Hindlimb muscle (tissue), 1 donor: ENCODE measurements around the gene NAA60. TPM values are rescaled to one million over a fixed set of nuclear protein-coding genes. Genes with fewer than 3 reads are reported as not detected.
A peak's percentile ranks its signal among the peaks of the same experiment; 100 is the strongest.

ENCODE experiments used
- DNase-seq: peaks from one replicate; pipeline ENCODE4 v3.0.0-alpha.2; 2013
- polyA plus RNA-seq: library from polyadenylated mRNA; unstranded; fragments of 120-200 nt; gene quantifications from one replicate; pipeline ENCODE4 v1.2.1, GENCODE V29; 2013; ENCODE audit not compliant: insufficient read length

The NAA60 gene
- polyA plus RNA-seq, 1 donor: 33.2 TPM

DNA sequence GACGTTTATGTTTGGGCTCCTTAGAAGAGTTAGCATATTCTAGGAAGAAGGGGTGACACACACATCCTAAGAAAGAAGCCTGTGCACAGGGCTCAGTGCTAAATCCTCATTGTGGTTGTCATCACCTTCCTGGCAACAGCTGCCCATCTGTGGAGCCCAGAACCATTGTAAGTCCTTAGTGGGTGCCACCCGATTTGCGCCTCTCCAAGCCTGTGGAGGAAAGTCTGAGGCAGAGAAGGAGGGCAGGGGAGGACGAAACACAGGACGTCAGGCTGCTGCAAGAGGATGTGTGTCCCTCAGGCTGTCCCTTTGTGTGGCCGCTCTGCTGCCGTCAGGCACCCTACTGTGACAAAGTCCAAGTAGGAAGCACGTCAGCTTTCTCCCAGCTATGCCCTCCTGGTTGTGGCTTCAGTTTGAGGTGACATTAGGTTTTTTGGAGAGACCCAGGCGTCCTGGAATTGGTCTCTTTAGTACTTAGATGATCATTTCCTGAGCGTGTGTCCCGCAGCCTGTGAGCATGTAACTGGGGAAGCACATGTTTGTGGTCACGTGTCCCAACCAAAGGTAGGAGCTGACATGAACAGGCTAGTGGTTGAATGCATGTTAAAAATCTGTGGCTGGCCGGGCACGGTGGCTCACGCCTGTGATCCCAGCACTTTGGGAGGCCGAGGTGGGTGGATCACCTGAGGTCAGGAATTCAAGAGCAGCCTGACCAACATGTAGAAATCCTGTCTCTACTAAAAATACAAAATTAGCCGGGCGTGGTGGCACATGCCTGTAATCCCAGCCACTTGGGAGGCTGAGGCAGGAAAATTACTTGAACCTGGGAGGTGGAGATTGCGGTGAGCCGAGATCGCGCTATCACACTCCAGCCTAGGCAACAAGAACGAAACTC, 68.1 kb downstream of the NAA60 start:
- DNase-seq: no peak

DNA sequence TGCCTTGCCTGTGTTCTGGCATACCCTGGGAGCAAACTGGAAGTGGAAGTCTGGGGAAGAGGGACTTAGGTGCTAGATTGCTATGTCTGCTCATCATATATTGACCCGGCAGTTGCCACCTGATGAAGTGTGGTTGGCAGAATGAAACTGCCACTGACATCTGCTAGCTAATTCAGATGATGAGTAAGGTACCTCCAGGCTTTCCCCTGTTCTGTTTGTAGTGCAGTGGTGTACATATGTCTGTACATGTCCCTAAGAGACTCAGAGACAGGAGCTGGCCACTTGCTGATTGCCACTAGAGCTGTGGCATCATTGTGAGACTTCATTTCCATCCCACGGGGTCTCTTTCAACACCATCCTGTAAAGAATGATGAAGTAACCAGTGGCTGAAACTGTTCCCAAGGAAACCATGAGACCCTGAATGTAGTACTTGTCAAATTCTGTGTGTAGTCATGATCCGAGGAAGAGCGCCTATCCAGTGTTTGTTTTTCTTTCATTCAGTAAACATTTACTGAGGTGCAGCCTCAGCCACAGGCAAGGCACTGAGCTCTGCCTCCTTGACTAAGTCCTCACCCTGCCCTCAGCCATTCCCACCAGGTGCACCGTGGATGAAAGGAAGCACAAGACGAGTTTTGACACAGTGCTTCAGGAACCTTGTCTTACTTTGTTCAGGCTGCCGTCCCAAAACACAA, 70.6 kb downstream of the NAA60 start:
- DNase-seq: no peak

DNA sequence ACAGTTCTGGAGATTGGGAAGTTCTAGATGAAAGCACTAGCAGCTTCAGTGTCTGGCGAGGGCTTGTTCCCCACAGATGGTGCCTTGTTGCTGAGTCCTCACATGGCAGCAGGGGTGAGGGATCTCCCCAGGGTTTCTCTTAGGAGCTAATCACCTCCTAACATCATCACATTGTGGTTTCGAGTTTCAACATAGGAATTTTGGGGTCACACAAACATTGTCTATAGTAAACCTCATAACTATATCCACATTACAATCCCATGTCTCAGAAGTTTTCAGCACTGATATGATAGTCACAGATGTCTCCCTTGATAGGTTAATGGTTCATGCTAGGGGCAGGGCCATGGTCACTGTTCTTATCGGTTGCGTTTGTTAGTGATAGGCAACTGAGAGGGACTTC, 71.1 kb downstream of the NAA60 start:
- DNase-seq: no peak

DNA sequence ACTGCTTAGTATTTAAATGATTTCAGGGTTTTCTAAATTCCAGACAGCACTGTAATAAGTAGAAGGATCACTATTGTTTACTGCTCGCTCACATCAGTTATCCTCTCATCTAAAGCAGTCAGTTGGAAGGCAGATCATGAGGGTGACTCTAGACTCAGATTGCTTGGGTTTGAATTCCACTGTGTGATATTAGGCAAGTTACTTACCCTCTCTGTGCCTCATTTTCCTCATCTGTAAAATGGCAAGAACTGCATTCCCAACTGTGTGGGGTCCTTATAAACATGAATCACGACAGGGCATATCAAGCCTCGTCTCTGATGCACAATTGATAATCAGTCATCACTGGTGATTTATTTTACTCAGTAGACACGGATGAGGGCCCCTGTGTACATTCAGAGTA, 72.4 kb downstream of the NAA60 start:
- DNase-seq: no peak

DNA sequence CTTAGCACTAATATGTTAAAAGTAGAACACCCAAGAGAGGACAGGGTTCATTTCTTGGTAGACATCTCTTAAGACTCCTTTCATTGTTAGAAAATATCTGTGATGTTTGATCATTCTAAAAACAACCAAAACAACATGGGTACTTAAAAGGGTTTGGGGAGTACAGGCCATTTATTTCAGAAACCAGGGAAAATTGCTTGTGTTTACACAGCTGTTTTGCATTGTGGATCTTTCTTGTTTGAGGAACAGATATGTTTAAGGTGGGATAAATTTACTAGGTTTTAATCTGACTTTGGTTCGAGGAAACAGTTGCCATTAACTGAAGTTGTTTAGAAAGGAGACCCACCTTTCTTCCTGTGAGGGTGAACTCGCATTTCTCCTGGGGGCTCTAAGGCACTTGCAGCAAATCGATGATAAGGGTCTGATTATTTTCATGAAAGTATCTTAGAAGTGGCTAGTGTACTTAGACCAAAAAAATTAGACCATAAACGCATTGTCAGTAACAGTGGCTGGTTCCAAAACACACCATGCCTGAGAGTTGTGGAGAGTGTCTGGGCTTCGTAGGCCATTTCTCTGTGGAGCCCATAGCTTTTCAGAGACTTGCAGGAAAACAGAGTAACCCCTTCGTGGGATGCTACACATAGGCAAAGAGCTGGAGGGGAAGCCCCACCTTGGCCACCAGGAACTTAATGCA, 75.0 kb downstream of the NAA60 start:
- no peak for DNase-seq

DNA sequence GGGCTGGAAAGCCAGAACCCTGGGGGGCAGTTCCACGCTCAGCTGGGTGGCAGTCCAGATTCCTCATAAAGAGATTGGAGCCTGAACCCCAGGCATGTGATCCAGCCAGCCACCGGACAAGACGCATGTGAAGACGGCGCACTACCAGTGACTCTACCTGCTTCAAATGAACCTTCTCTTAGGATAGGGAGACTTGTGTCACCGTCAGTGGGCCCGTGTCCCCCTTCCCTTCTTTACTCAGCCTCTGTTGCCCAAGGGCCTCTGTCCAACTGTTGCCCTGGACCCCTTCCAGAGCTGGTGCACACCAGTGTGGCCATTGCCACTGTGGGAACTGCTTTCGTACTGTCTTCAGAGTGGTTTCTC, 75.5 kb downstream of the NAA60 start:
- no peak for DNase-seq

DNA sequence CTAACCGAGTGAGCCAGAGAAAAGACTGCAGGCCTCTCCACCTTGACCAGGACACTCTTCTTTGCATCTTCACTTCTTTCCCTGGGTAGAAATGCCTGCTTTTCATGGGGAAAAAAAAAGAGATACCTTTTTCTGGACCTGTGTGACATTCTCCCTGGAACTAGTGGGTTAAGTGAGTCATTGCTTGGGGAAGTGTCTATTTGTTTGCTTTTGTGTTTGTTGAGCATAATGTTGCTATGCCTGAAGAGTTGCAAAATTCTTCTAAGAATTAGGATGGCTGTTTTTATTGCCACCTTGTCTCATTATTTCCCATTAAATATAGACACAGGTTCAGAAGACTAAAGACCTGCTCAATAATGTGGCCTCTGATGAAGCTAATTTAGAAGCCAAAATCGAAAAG, 76.1 kb downstream of the NAA60 start:
- no peak for DNase-seq

DNA sequence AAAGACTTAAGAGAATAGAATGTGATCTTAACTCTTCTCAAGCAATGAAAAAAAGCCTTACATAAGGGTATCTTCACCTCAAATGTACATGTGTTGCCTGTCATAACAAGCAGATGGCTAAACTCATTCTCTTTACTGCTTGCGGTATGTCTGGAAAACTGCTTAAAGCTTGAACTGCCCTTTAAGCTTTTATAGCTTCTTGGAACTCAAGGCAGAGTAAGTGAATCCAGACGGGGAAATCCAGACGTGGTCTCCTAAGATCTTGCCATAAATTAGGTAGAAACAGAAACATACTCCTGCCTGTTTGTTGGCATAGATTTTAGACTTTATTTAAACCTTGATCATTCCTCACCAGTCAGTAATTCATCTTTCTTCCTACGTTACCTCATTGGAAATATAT, 76.9 kb downstream of the NAA60 start:
- DNase-seq: peak; percentile 85

DNA sequence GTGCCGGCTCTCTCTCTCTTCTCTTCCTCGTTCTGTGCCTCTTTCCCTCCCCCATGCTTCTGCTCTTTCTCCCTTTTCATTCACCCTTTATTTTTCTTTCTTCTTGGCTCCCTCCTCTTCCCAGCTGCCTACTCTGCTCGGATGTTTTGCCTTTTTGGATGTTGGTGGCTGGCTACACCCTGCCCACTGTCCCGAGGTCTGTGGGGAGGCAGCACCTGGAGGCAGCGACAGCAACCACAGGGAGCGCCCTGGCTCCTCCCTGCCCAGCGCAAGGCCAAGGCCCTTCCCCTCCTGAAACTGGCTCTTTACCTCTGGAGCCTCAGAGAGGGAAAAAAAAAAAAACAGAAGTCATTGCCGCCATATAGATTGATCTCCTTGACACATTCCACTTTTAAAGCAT, 77.4 kb downstream of the NAA60 start:
- DNase-seq: peak; percentile 66

DNA sequence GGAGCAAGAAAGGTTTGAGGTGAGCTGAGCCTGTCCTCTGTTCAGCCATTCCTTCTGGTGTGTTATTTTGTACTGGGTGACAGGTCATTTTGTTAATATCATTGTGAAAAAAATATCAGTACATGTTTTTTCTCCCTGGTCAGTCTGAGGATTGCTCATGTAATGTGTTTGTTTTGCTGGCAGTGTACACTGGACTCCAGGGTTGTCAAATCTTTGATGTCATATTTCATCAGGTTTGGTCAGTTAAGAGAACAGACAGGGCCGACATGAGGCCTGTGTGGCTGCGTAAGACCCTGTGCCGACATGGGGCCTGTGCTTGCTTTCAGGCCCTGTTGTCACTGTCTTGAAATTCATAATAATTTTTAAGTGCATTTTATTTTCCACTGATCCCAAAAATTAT, 79.8 kb downstream of the NAA60 start:
- no peak for DNase-seq

DNA sequence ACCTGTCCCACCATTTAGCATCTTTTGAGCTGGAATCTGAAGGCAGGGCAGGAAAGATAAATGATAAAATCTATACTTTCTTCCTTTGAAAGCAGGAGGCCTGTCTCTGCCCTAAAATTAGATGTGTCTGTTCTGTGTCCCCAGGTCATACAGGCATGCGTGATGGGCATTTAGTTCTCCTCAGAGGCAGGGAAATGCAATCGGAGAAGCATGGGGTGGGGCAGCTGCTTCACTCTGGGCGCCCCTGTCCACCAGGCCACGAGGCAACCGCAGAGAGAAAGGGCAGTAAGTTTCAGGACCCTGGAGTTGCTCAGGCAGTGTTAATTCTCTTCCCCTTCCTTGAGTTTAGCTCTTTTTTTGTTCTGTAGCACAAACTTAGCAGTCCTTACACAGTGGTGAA, 82.5 kb downstream of the NAA60 start:
- DNase-seq: no peak

DNA sequence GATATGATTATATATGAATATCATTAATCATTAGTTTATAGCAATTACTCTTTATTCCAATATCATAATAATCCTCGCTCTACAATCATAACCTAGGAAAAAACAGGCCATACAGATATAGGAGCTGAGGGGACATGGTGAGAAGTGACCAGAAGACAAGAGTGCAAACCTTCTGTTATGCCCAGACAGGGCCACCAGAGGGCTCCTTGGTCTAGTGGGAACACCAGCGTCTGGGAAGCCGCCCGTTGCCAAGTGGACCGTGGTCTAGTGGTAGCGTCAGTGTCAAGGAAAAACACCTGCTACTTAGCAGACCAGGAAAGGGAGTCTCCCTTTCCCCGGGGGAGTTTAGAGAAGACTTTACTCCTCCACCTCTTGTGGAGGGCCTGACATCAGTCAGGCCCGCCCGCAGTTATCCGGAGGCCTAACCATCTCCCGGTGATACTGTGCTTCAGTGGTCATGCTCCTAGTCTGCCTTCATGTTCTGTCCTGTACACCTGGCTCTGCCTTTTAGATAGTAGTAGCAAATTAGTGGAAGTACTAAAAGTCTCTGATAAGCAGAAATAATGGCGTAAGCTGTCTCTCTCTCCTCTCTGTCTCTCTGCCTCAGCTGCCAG, 83.8 kb downstream of the NAA60 start:
- peak; percentile 51 for DNase-seq

DNA sequence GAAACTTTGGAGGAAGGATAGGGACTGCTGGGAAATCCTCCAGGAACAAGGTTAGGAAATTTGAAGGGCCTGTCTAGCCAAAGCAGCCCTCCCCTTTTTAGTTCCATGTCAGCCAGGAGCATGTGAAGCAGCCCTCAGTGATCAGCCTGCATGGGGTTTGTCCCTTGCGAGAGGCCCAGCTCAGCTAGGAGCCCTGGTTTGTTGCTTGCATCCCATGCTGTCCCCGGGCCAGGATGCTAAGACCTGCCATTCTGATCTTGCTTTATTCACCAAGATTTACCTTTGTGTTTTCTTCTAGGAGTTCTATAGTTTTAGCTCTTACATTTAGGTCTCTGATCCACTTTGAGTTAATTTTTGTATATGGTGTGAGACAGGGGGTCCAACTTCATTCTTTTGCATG, 84.9 kb downstream of the NAA60 start:
- no peak for DNase-seq

DNA sequence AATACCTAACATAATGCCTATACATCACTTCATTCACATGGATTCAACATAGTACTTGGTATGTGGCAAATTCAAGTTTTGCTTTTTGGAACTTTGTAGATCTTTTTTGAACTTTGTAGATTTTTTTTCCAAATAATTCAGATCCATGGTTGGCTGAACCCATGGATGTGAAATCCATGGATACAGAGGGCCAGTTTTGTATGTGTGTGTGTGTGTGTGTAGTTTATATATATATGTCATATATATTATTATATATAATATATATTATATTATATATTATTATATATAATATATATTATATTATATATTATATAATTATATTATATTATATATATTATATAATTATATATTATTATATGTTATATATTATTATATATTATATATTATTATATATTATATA, 85.7 kb downstream of the NAA60 start:
- DNase-seq: no peak

DNA sequence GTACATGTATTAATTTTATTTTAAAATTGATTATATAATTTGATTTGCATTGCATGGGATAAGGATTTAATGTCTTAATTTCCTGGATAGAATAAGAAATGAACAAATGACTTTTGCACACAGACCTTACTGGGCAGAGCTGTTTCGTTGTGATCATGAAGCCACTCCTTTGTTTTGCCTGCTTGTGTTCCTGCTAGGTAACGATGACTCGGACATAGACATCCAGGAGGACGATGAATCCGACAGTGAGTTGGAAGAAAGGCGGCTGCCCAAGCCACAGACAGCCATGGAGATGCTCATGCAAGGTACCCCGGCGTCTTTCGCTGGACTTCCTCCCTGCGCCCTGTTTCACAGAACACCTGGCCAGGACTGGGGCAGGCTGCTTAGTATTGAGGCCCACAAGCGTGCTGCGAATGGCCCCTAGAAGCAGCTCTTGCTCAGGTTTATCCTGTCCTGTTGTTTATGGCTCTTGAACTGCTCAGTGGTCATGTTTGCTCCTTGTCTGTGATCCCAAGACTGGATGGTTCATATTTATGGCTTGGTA, 87.0 kb downstream of the NAA60 start:
- no peak for DNase-seq

DNA sequence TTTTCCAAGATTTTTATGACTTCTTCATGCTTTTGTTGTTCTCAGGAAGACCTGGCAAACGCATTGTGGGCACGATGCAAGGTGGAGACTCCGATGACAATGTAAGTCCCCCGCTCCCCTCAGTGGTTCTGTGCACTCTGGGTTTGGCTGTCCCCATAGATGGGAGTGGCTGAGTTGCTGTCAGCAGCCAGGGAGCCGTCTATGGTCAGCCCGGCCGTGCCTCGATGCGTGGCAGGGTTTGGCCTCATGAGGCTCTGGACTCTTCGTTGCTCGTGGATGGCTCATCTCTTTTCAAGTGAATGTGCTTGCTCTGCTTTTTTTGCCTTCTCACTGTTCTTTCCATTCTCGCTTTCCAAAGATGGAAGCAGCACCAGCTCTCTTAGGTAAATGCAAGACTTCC, 89.3 kb downstream of the NAA60 start:
- DNase-seq: no peak

DNA sequence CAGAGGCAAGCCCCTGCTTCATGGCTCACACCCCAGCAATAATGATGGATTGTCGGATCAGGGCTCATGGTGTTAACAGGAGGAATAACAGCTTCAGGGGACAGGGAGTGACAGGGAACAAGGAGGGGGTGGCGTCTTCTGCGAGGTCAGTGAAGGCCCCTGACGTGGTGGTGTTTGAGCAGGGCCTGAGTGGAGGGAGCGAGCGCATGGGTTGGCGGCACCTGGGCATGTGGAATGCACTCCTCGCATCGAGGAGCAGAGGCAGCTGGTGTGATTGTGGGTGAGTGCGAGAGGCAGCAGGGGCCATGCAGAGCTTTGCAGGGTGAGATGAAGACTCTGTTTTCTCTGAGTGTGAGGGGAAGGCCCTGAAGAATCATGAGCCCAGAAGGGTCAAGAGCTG, 90.6 kb downstream of the NAA60 start:
- no peak for DNase-seq

DNA sequence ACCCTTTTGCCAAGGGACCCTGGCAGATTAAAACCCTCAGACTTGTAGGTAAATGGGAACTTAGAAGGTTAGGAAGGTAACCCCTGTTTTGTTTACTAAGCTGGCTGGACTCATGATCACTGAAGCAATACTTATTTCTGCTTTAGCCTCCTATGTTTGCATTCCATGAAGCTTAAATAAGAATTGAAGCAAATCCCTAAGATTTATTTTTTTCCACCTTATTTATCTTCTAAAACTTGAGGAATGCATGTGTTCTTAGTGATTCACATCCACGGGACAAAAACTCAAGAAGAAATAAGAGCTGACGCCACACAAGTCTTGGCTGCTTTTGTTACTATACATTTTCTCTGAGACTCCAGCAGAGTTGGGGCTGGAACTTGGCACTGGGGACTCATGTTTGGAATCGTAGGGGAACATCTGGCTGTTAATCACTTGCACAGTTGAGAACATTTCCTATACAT, 92.8 kb downstream of the NAA60 start:
- DNase-seq: peak; percentile 64
